RWPE2 (cell line): ENCODE measurements around the gene UBE2B.

Experiments
- ATAC-seq: fragments of 200-7000 bp; cut with Tn5 transposase; 3 replicates; pipeline ENCODE4 v1.9.1; 2021; ENCODE audit warnings: low read depth
- DNase-seq: peaks from one replicate; pipeline ENCODE4 v3.0.0-alpha.2; 2020; ENCODE audit warnings: low spot score
- H3K27ac ChIP-seq: fragments of 450-650 bp; 2 replicates; pipeline ENCODE4 v1.5.1; 2017; ENCODE audit warnings: mild to moderate bottlenecking; ENCODE audit not compliant: poor library complexity, severe bottlenecking
- H3K27me3 ChIP-seq: fragments of 250-450 bp; sonication (Bioruptor Pico); 2 replicates; pipeline ENCODE4 v1.5.1; 2021; ENCODE audit warnings: mild to moderate bottlenecking, moderate library complexity; ENCODE audit not compliant: insufficient read depth, poor library complexity, severe bottlenecking
- H3K36me3 ChIP-seq: fragments of 250-450 bp; sonication (Bioruptor Pico); 2 replicates; pipeline ENCODE4 v1.5.1; 2020; ENCODE audit warnings: low read depth, mild to moderate bottlenecking, moderate library complexity
- H3K4me1 ChIP-seq: fragments of 250-450 bp; sonication (Bioruptor Pico); 2 replicates; pipeline ENCODE4 v1.5.1; 2021; ENCODE audit warnings: mild to moderate bottlenecking, moderate library complexity; ENCODE audit not compliant: insufficient read depth, poor library complexity, severe bottlenecking
- H3K4me3 ChIP-seq: fragments of 250-450 bp; sonication (Bioruptor Pico); 2 replicates; pipeline ENCODE4 v1.5.1; 2021; ENCODE audit warnings: mild to moderate bottlenecking, moderate library complexity; ENCODE audit not compliant: severe bottlenecking
- H3K9me3 ChIP-seq: fragments of 250-450 bp; sonication (Bioruptor Pico); 2 replicates; pipeline ENCODE4 v1.5.1; 2021; ENCODE audit warnings: mild to moderate bottlenecking, moderate library complexity; ENCODE audit not compliant: severe bottlenecking
- CTCF ChIP-seq: fragments of 450-650 bp; IDR thresholded peaks from one replicate; pipeline ENCODE4 v1.5.1; 2017; ENCODE audit warnings: mild to moderate bottlenecking, moderate library complexity; ENCODE audit not compliant: poor library complexity, severe bottlenecking

Gene UBE2B

GRCh38 chr5:134411228-134411545 lies 39.8 kb downstream of the UBE2B start:
- no peak for DNase-seq

GRCh38 chr5:134411546-134412266 lies 40.3 kb downstream of the UBE2B start, which contains the start of gene CDKN2AIPNL:
TSS of gene CDKN2AIPNL (minus strand) at chr5:134411881. CDS start at chr5:134411854, 27 bp downstream.
- H3K4me1 ChIP-seq, result peaks cover 31% of the 10 kb centered on the region
- ATAC-seq (peak; percentile 99), DNase-seq (peak; percentile 94)
- TF ChIP-seq CTCF, result peak; percentile 98
- no peaks in the 10 kb centered on the region for H3K27me3 ChIP-seq
- no peaks in the 10 kb centered on the region for H3K9me3 ChIP-seq
- H3K4me3 ChIP-seq, result peak within 1 kb of the TSS; percentile 67
- peak within 1 kb of the TSS; percentile 77 for H3K27ac ChIP-seq
- peaks cover 35% of the 10 kb centered on the region for H3K36me3 ChIP-seq

More at GRCh38 chr5:134411228-134411545, 39.8 kb downstream of the UBE2B start:
- Histone ChIP-seq H3K36me3 (peaks cover 40% of the 10 kb centered on the region), H3K9me3 (no peaks in the 10 kb centered on the region), H3K4me1 (peaks cover 31% of the 10 kb centered on the region), H3K27ac (peak overlapping the region; percentile 77), H3K27me3 (no peaks in the 10 kb centered on the region), H3K4me3 (peak overlapping the region; percentile 67)
- ATAC-seq, result no peak
- no peak for TF ChIP-seq CTCF

DNA sequence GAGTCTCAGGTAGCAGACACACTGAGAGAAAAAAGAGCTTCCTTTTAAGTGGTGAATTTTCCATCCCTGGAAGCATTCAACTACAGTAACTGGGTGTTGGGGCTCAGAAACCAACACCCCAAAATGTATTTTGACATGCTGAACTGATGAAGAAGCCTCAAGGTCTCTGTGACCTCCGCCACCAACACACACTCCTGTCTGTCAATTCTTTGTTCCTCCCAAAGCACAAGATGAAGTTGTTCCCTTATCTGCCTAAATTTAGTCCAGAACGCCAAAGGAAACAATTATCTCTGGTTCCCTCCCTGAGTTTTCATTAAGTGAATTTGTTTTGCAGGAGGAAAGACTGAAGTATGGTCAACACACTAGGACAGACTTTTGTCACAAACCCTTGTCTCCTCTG lies 41.7 kb downstream of the UBE2B start:
- H3K27ac ChIP-seq, result peak overlapping the region; percentile 77
- H3K4me3 ChIP-seq, result no peak overlapping the region
- ATAC-seq (no peak), DNase-seq (no peak)
- peaks cover 28% of the 10 kb centered on the region for H3K36me3 ChIP-seq
- peaks cover 31% of the 10 kb centered on the region for H3K4me1 ChIP-seq
- TF ChIP-seq CTCF, result no peak
- H3K27me3 ChIP-seq, result no peaks in the 10 kb centered on the region
- no peaks in the 10 kb centered on the region for H3K9me3 ChIP-seq

DNA sequence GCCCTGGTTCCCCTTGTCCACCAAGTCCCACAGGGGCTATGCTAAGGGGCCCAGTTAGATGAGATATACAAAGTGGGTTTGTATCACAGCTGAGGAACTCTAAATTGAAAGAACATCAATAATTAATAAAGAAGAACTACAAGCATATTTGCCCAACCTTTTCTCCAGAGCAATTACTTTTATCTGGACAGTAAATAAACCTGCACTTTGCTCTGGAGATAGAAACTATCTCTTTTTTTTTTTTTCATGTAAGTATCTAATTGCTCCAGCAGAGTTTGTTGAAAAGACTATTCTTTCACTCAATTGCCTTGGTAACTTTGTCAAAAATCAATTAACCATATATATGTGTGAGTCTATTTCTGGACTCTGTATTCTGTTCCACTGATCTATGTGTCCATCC lies 46.3 kb downstream of the UBE2B start:
- H3K4me3 ChIP-seq, result no peak overlapping the region
- H3K36me3 ChIP-seq, result no peaks in the 10 kb centered on the region
- DNase-seq (no peak), ATAC-seq (no peak)
- H3K4me1 ChIP-seq, result peaks cover 5% of the 10 kb centered on the region
- peaks cover 3% of the 10 kb centered on the region for H3K9me3 ChIP-seq
- no peaks in the 10 kb centered on the region for H3K27me3 ChIP-seq
- H3K27ac ChIP-seq, result no peak overlapping the region
- TF ChIP-seq CTCF, result no peak

GRCh38 chr5:134418958-134419357 lies 47.6 kb downstream of the UBE2B start:
- no peaks in the 10 kb centered on the region for H3K4me1 ChIP-seq
- H3K36me3 ChIP-seq, result no peaks in the 10 kb centered on the region
- H3K4me3 ChIP-seq, result no peak overlapping the region
- no peak for TF ChIP-seq CTCF
- H3K9me3 ChIP-seq, result peaks cover 3% of the 10 kb centered on the region
- DNase-seq (no peak), ATAC-seq (no peak)
- no peaks in the 10 kb centered on the region for H3K27me3 ChIP-seq
- no peak overlapping the region for H3K27ac ChIP-seq
